NCI-H128 (cell line): Measurements from ENCODE around the gene GRB10.

Experiments
- DNase-seq: peaks from one replicate; lab custom pipeline; 2025; ENCODE audit not compliant: unreplicated experiment; lab: John Stamatoyannopoulos, UW

Gene GRB10

GRCh38 chr7:50615519-50616080 is 167.1 kb downstream of the GRB10 start:
- DNase-seq, result no peak

- no peak for DNase-seq
These were observed 167.8 kb downstream of the GRB10 start for GRCh38 chr7:50614721-50615518.

GRCh38 chr7:50613473-50613872 is 169.2 kb downstream of the GRB10 start:
- no peak for DNase-seq

GRCh38 chr7:50612704-50613103 is 170.0 kb downstream of the GRB10 start:
- no peak for DNase-seq

GRCh38 chr7:50610521-50611277 is 172.0 kb downstream of the GRB10 start:
- no peak for DNase-seq

- no peak for DNase-seq
These were observed 174.3 kb downstream of the GRB10 start for GRCh38 chr7:50608196-50608906.

GRCh38 chr7:50607524-50608125 is 175.1 kb downstream of the GRB10 start:
- DNase-seq, result no peak

GRCh38 chr7:50605059-50605458 is 177.6 kb downstream of the GRB10 start:
- no peak for DNase-seq

GRCh38 chr7:50603287-50603686 is 179.4 kb downstream of the GRB10 start:
- no peak for DNase-seq

GRCh38 chr7:50599385-50599784 is 183.3 kb downstream of the GRB10 start:
- no peak for DNase-seq

- DNase-seq, result no peak
These were observed 184.0 kb downstream of the GRB10 start for GRCh38 chr7:50598460-50599343.

- no peak for DNase-seq
These were observed 186.2 kb downstream of the GRB10 start for GRCh38 chr7:50596484-50596883.

- no peak for DNase-seq
These were observed 187.1 kb downstream of the GRB10 start for GRCh38 chr7:50595491-50596102.

GRCh38 chr7:50594734-50595485 is 187.8 kb downstream of the GRB10 start:
- no peak for DNase-seq

GRCh38 chr7:50594136-50594535 is 188.6 kb downstream of the GRB10 start:
- no peak for DNase-seq

GRCh38 chr7:50592940-50593339 is 189.8 kb downstream of the GRB10 start:
- no peak for DNase-seq

- no peak for DNase-seq
These were observed 190.9 kb downstream of the GRB10 start for GRCh38 chr7:50591480-50592438.

GRCh38 chr7:50591098-50591479 is 191.6 kb downstream of the GRB10 start:
- DNase-seq, result no peak
